ENCODE data around the gene C7orf57.
A peak's percentile ranks its signal among the peaks of the same experiment; 100 is the strongest.

The C7orf57 gene

GRCh38 chr7:48087349-48087748, 52.0 kb downstream of the C7orf57 start:
- no peak overlapping the region for H2AFZ ChIP-seq (ENCODE audit: low read length)
- TF ChIP-seq CTCF (IDR thresholded peaks at IDR 0.05; ENCODE audit: low read length) (no peak), EZH2 (IDR thresholded peaks at IDR 0.05; ENCODE audit: borderline replicate concordance, low read length) (no peak)
- H3K27ac ChIP-seq (ENCODE audit: low read depth, low read length, poor library complexity, severe bottlenecking), result peak overlapping the region; percentile 90
- peak overlapping the region; percentile 66 for H3K4me3 ChIP-seq (ENCODE audit: low read depth, low read length, poor library complexity, severe bottlenecking)
- peaks cover 47% of the 10 kb centered on the region for H3K4me1 ChIP-seq (ENCODE audit: insufficient read depth, low read length, severe bottlenecking)
- H3K9ac ChIP-seq (ENCODE audit: low read length), result peak overlapping the region; percentile 2; the same call in 1 of the 2 replicates
- H3F3A ChIP-seq (ENCODE audit: insufficient read depth, low read length), result no peaks in the 10 kb centered on the region
- H3K27me3 ChIP-seq (ENCODE audit: insufficient read depth, low read length), result no peaks in the 10 kb centered on the region
- peak overlapping the region; percentile 93; the same call in 1 of the 2 replicates for H3K4me2 ChIP-seq (ENCODE audit: low read length)
- no peaks in the 10 kb centered on the region for H3K9me3 ChIP-seq (ENCODE audit: low read length)
- no peaks in the 10 kb centered on the region for H4K20me1 ChIP-seq (ENCODE audit: insufficient read depth, low read length)
- no peaks in the 10 kb centered on the region for H3K79me2 ChIP-seq (ENCODE audit: insufficient read depth, low read length)
- no peaks in the 10 kb centered on the region for H3K36me3 ChIP-seq (ENCODE audit: insufficient read depth, low read length)
- no peaks in the 10 kb centered on the region for H3K9me2 ChIP-seq (ENCODE audit: low read depth, low read length)

- Histone ChIP-seq H3K9ac (ENCODE audit: low read length) (peak overlapping the region; percentile 79), H3K4me3 (ENCODE audit: low read depth, low read length, poor library complexity, severe bottlenecking) (peak overlapping the region; percentile 66)
Observed at GRCh38 chr7:48088559-48089045, 53.3 kb downstream of the C7orf57 start.

GRCh38 chr7:48089046-48090003, 54.0 kb downstream of the C7orf57 start, which contains the start of gene UPP1:
UPP1 (plus strand) TSS chr7:48089265; CDS start chr7:48094784, 5,519 bp downstream.
- Histone ChIP-seq H3K4me3 (ENCODE audit: low read depth, low read length, poor library complexity, severe bottlenecking) (peak within 1 kb of the TSS; percentile 66), H3F3A (ENCODE audit: insufficient read depth, low read length) (no peaks in the 10 kb centered on the region), H3K36me3 (ENCODE audit: insufficient read depth, low read length) (no peaks in the 10 kb centered on the region), H2AFZ (ENCODE audit: low read length) (no peak within 1 kb of the TSS; the same call in 1 of the 2 replicates), H3K9me2 (ENCODE audit: low read depth, low read length) (no peaks in the 10 kb centered on the region), H3K4me2 (ENCODE audit: low read length) (peak within 1 kb of the TSS; percentile 93), H3K27ac (ENCODE audit: low read depth, low read length, poor library complexity, severe bottlenecking) (peak within 1 kb of the TSS; percentile 90), H3K9ac (ENCODE audit: low read length) (peak within 1 kb of the TSS; percentile 79), H3K79me2 (ENCODE audit: insufficient read depth, low read length) (no peaks in the 10 kb centered on the region), H3K4me1 (ENCODE audit: insufficient read depth, low read length, severe bottlenecking) (peaks cover 47% of the 10 kb centered on the region), H3K27me3 (ENCODE audit: insufficient read depth, low read length) (no peaks in the 10 kb centered on the region), H4K20me1 (ENCODE audit: insufficient read depth, low read length) (no peaks in the 10 kb centered on the region), H3K9me3 (ENCODE audit: low read length) (no peaks in the 10 kb centered on the region)
- TF ChIP-seq EZH2 (IDR thresholded peaks at IDR 0.05; ENCODE audit: borderline replicate concordance, low read length) (no peak), CTCF (IDR thresholded peaks at IDR 0.05; ENCODE audit: low read length) (no peak)

More at GRCh38 chr7:48088559-48089045, 53.3 kb downstream of the C7orf57 start:
- Histone ChIP-seq H4K20me1 (ENCODE audit: insufficient read depth, low read length) (no peaks in the 10 kb centered on the region), H3F3A (ENCODE audit: insufficient read depth, low read length) (no peaks in the 10 kb centered on the region), H3K79me2 (ENCODE audit: insufficient read depth, low read length) (no peaks in the 10 kb centered on the region), H3K27me3 (ENCODE audit: insufficient read depth, low read length) (no peaks in the 10 kb centered on the region), H3K4me1 (ENCODE audit: insufficient read depth, low read length, severe bottlenecking) (peaks cover 47% of the 10 kb centered on the region), H3K4me2 (ENCODE audit: low read length) (peak overlapping the region; percentile 93), H3K9me3 (ENCODE audit: low read length) (no peaks in the 10 kb centered on the region), H3K9me2 (ENCODE audit: low read depth, low read length) (no peaks in the 10 kb centered on the region), H3K36me3 (ENCODE audit: insufficient read depth, low read length) (no peaks in the 10 kb centered on the region), H3K27ac (ENCODE audit: low read depth, low read length, poor library complexity, severe bottlenecking) (peak overlapping the region; percentile 90), H2AFZ (ENCODE audit: low read length) (no peak overlapping the region; the same call in 1 of the 2 replicates)
- TF ChIP-seq EZH2 (IDR thresholded peaks at IDR 0.05; ENCODE audit: borderline replicate concordance, low read length) (no peak), CTCF (IDR thresholded peaks at IDR 0.05; ENCODE audit: low read length) (no peak)
